ENCODE measurements around the gene KIF18B.

- TF ChIP-seq POLR2AphosphoS5 (IDR thresholded peaks at IDR 0.05; ENCODE audit: borderline replicate concordance, low read depth, low read length) (no peak), EZH2 (IDR thresholded peaks at IDR 0.05) (no peak), FOXP2 (optimal IDR thresholded peaks at IDR 0.05; ENCODE audit: control extremely low read depth, extremely low read length, insufficient read depth) (no peak)
Observed at GRCh38 chr17:44875761-44876160, 71.8 kb downstream of the KIF18B start.

Measured in SK-N-MC (cell line).